Measurements from ENCODE around the gene GBA2. TPM values are rescaled to one million over a fixed set of nuclear protein-coding genes. Genes with fewer than 3 reads are reported as not detected.
A peak's percentile ranks its signal among the peaks of the same experiment; 100 is the strongest.

The GBA2 gene
- total RNA-seq, 4 donors from 2014 or later = 53.7 to 83.3 (median 65.0) TPM

- TF ChIP-seq POLR2A (IDR thresholded peaks at IDR 0.05) (no peak), CTCF (IDR thresholded peaks at IDR 0.05) (no peak)
- DNase-seq (ENCODE audit: low spot score in 2 of 2) = no peak
- H3K4me3 ChIP-seq (ENCODE audit: low read depth, poor library complexity, severe bottlenecking) = no peak overlapping the region
- intact Hi-C loops (cut with DNase I; ENCODE audit: low total_unique reads) = loop anchor here (5.0 kb wide), 2 partner anchors 90 to 155 kb away; no protein-coding TSS in a partner anchor
- 70 to 78% methylated on average over 23 to 26 of the region's 34 CpGs for WGBS, 2 donors
Observed at GRCh38 chr9:35792024-35792813, 43.2 kb upstream of the GBA2 start.

DNA sequence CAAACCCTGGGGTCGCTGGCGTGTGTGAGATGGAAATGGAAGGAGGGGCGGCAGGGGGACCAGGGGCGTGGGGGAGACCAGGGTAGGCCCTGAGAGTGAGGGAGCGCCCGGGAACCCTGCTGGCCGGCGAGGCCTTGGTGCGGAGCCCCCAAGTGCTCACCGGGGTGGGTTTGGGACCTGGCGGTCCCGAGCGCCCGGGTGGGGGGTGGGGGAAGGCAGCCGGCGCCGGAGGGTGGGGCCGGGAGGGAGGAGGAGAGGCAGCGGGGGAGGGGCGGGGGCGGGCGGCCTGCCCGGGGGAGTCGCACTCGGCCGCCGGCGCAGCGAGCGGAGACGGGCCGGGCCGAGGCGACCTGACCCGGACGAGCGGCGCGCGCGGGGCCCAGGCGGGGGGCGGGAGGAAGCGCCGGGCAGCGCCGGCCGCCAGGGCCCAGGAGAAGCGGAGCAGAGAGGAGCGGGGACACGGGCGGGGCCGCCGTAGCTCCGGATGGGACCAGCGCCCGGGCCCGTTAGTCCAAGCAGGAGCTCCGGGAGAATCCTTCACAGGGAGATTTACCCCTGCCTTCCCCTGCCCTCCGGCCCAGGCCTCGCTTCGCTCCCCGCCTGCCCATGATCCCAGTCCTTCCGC, 42.4 kb upstream of the GBA2 start, which contains the start of gene NPR2:
Gene NPR2, plus strand, starts transcription at position 295 of the 625 bp plus-strand sequence. CDS start 818 bp downstream, outside the sequence.
- 4 to 21% methylated on average over 26 to 56 of the region's 64 CpGs for WGBS, 2 donors
- intact Hi-C loops (cut with DNase I; ENCODE audit: low total_unique reads) = loop anchor here (5.0 kb wide), 2 partner anchors 91 to 156 kb away; no protein-coding TSS in a partner anchor
- no peak for TF ChIP-seq CTCF (IDR thresholded peaks at IDR 0.05)
- no peak for TF ChIP-seq POLR2A (IDR thresholded peaks at IDR 0.05)
- H3K4me3 ChIP-seq (ENCODE audit: low read depth, poor library complexity, severe bottlenecking) = no peak within 1 kb of the TSS
- peak in 1 of 2 donors; percentile 88 for DNase-seq (ENCODE audit: low spot score in 2 of 2)

DNA sequence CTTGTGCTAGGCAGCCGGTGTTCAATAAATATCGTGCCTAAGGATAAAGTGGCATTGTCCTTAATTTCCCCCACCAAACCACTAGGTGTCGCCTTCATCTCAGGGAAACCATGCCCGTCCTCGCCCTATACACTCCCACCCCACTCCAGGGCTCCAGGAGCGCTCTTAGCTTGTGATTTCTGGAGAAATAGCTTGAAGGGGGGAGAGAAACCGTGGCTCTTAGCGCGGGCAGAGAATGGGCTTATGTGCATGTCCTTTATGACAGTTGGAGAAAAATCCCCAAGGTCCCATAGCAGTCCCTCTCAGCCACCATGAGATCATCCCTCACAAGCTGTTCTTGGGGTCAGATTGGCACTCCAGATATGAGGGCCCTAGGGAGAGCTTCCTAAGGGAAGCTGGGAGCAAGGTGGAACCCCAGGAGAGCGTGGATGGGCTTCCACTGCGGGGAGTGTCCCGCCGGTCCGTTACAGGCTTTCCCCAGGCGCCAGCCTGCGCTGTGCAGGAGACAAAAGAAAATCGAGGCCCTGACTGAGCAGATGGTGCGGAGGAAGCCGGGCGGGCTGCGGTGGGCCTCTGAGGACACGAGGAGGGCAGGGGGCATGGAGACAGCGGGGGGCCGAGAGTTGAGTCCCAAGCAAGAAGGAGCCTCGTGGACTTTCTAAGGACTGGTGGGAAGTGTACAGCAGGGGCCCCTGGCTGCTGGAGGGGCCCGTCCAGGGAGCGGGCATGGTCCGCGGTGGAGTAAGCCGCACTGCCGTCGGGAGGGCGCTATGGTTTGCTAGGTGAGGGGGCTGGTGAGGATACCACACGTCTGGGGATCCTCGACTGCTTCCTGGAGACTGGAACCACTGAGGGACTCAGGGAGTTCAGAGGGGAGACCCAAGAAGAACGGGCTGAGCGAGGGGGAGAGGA, 41.6 kb upstream of the GBA2 start:
- TF ChIP-seq CTCF (IDR thresholded peaks at IDR 0.05) = peak in 1 of 3 donors; percentile 68
- TF ChIP-seq POLR2A (IDR thresholded peaks at IDR 0.05) = no peak
- WGBS, 2 donors = 33 to 37% methylated on average over 37 of the region's 37 CpGs
- peak; percentile 65 to 93 for DNase-seq (ENCODE audit: low spot score in 2 of 2)
- H3K4me3 ChIP-seq (ENCODE audit: low read depth, poor library complexity, severe bottlenecking) = no peak overlapping the region
- intact Hi-C loops (cut with DNase I; ENCODE audit: low total_unique reads) = loop anchor here (5.0 kb wide), 2 partner anchors 92 to 157 kb away; no protein-coding TSS in a partner anchor

DNA sequence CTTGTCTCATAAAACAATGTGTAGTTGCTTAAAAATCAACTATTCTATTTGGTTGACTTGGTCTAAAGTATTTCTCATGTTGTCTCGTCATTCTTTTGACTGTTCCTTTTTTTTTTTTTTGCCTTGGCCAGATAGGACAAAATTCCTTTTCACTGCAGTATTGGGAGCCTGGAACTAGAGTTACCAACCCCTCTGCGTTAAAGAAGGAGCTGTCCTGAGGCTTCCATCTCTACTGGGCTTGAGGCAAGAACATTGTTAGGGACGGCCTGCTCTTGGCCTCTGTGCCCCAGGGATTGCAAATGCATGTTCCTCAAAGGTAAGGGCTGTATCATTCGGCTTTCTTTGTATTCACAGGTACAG, 41.0 kb upstream of the GBA2 start:
- 26 to 30% methylated on average over 4 of the region's 4 CpGs for WGBS, 2 donors
- no peak for DNase-seq (ENCODE audit: low spot score in 2 of 2)
- no peak overlapping the region for H3K4me3 ChIP-seq (ENCODE audit: low read depth, poor library complexity, severe bottlenecking)
- intact Hi-C loops (cut with DNase I; ENCODE audit: low total_unique reads) = loop anchor here (5.0 kb wide), 2 partner anchors 92 to 157 kb away; no protein-coding TSS in a partner anchor
- TF ChIP-seq POLR2A (IDR thresholded peaks at IDR 0.05) (no peak), CTCF (IDR thresholded peaks at IDR 0.05) (no peak)

GRCh38 chr9:35789541-35789940, 40.5 kb upstream of the GBA2 start:
- WGBS, 2 donors = 88 to 93% methylated on average over 2 of the region's 2 CpGs

More at GRCh38 chr9:35789541-35789940, 40.5 kb upstream of the GBA2 start:
- no peak for DNase-seq (ENCODE audit: low spot score in 2 of 2)
- intact Hi-C loops (cut with DNase I; ENCODE audit: low total_unique reads) = no loop called here
- no peak overlapping the region for H3K4me3 ChIP-seq (ENCODE audit: low read depth, poor library complexity, severe bottlenecking)
- TF ChIP-seq CTCF (IDR thresholded peaks at IDR 0.05) (no peak), POLR2A (IDR thresholded peaks at IDR 0.05) (no peak)
